Loucy (cell line): Measurements from ENCODE around the gene SRSF8.

ENCODE experiments used
- CTCF ChIP-seq: fragments of 200-600 bp; sonication (generic); conservative IDR thresholded peaks from 2 replicates; pipeline ENCODE4 v1.5.1; 2014; ENCODE audit warnings: mild to moderate bottlenecking, antibody characterized with exemption, low read length
- EZH2phosphoT487 ChIP-seq: fragments of 200-600 bp; IDR thresholded peaks from 2 replicates; pipeline ENCODE4 v1.6.1; 2018; ENCODE audit warnings: antibody characterized with exemption, mild to moderate bottlenecking, moderate library complexity, borderline replicate concordance

GRCh38 chr11:95057959-95058358, 8.8 kb upstream of the SRSF8 start:
- TF ChIP-seq CTCF = no peak
- TF ChIP-seq EZH2phosphoT487 = no peak
